Skeletal muscle satellite cell (primary cell): Measurements from ENCODE around the gene POFUT2.
A peak's percentile ranks its signal among the peaks of the same experiment; 100 is the strongest.

ENCODE experiments used
- H3K27me3 ChIP-seq: 2 replicates; pipeline ENCODE4 v1.7.0; 2013; ENCODE audit warnings: low read length; ENCODE audit not compliant: control insufficient read depth, insufficient read depth
- H3K36me3 ChIP-seq: 2 replicates; pipeline ENCODE4 v1.7.0; 2013; ENCODE audit warnings: mild to moderate bottlenecking, control low read depth, low read length; ENCODE audit not compliant: insufficient read depth
- H3K4me1 ChIP-seq: 2 replicates; pipeline ENCODE4 v1.7.0; 2013; ENCODE audit warnings: low read length; ENCODE audit not compliant: control insufficient read depth, insufficient read depth
- H3K4me2 ChIP-seq: 2 replicates; pipeline ENCODE4 v1.7.0; 2013; ENCODE audit warnings: mild to moderate bottlenecking, low read length
- H3K4me3 ChIP-seq: 2 replicates; pipeline ENCODE4 v1.7.0; 2013; ENCODE audit warnings: low read length
- H3K9ac ChIP-seq: 2 replicates; pipeline ENCODE4 v1.7.0; 2013; ENCODE audit warnings: mild to moderate bottlenecking, low read depth, low read length, moderate library complexity
- H3K9me3 ChIP-seq: replicated peaks from 2 replicates; pipeline ENCODE4 v1.7.0; 2013; ENCODE audit warnings: mild to moderate bottlenecking, control low read depth, low read length

Gene POFUT2

GRCh38 chr21:45306832-45307571 is 19.3 kb upstream of the POFUT2 start:
- peak overlapping the region; percentile 53 for H3K4me3 ChIP-seq
- H3K9ac ChIP-seq, result peak overlapping the region; percentile 71
- no peaks in the 10 kb centered on the region for H3K36me3 ChIP-seq
- no peaks in the 10 kb centered on the region for H3K27me3 ChIP-seq
- peak overlapping the region; percentile 70 for H3K4me2 ChIP-seq
- no peaks in the 10 kb centered on the region for H3K9me3 ChIP-seq
- peaks cover 42% of the 10 kb centered on the region for H3K4me1 ChIP-seq

GRCh38 chr21:45306453-45306831 is 18.7 kb upstream of the POFUT2 start:
- no peaks in the 10 kb centered on the region for H3K36me3 ChIP-seq

GRCh38 chr21:45305836-45306235 is 18.1 kb upstream of the POFUT2 start:
- H3K4me1 ChIP-seq, result peaks cover 43% of the 10 kb centered on the region
- no peaks in the 10 kb centered on the region for H3K36me3 ChIP-seq
- H3K4me3 ChIP-seq, result no peak overlapping the region
- no peaks in the 10 kb centered on the region for H3K9me3 ChIP-seq
- no peak overlapping the region for H3K9ac ChIP-seq
- no peaks in the 10 kb centered on the region for H3K27me3 ChIP-seq
- no peak overlapping the region for H3K4me2 ChIP-seq

More at GRCh38 chr21:45306453-45306831, 18.7 kb upstream of the POFUT2 start:
- peak overlapping the region; percentile 71 for H3K9ac ChIP-seq
- H3K4me3 ChIP-seq, result peak overlapping the region; percentile 53
- H3K4me2 ChIP-seq, result peak overlapping the region; percentile 70
- no peaks in the 10 kb centered on the region for H3K27me3 ChIP-seq
- peaks cover 42% of the 10 kb centered on the region for H3K4me1 ChIP-seq
- H3K9me3 ChIP-seq, result no peaks in the 10 kb centered on the region

GRCh38 chr21:45304945-45305344 is 17.2 kb upstream of the POFUT2 start:
- peaks cover 49% of the 10 kb centered on the region for H3K4me1 ChIP-seq
- H3K4me2 ChIP-seq, result no peak overlapping the region
- no peak overlapping the region for H3K9ac ChIP-seq
- H3K36me3 ChIP-seq, result no peaks in the 10 kb centered on the region
- no peaks in the 10 kb centered on the region for H3K9me3 ChIP-seq
- no peaks in the 10 kb centered on the region for H3K27me3 ChIP-seq
- no peak overlapping the region for H3K4me3 ChIP-seq

GRCh38 chr21:45304476-45304830 is 16.8 kb upstream of the POFUT2 start:
- H3K36me3 ChIP-seq, result no peaks in the 10 kb centered on the region
- H3K4me1 ChIP-seq, result peaks cover 46% of the 10 kb centered on the region
- no peak overlapping the region for H3K4me2 ChIP-seq
- no peak overlapping the region for H3K4me3 ChIP-seq
- no peaks in the 10 kb centered on the region for H3K9me3 ChIP-seq
- H3K27me3 ChIP-seq, result no peaks in the 10 kb centered on the region
- no peak overlapping the region for H3K9ac ChIP-seq

GRCh38 chr21:45303751-45304475 is 16.2 kb upstream of the POFUT2 start:
- Histone ChIP-seq H3K9me3 (no peaks in the 10 kb centered on the region), H3K4me2 (no peak overlapping the region), H3K36me3 (no peaks in the 10 kb centered on the region), H3K27me3 (no peaks in the 10 kb centered on the region), H3K4me3 (no peak overlapping the region), H3K4me1 (peaks cover 41% of the 10 kb centered on the region), H3K9ac (no peak overlapping the region)

- H3K9me3 ChIP-seq, result no peaks in the 10 kb centered on the region
- H3K27me3 ChIP-seq, result no peaks in the 10 kb centered on the region
- H3K4me1 ChIP-seq, result peaks cover 33% of the 10 kb centered on the region
- H3K36me3 ChIP-seq, result no peaks in the 10 kb centered on the region
- H3K4me2 ChIP-seq, result no peak overlapping the region
- H3K4me3 ChIP-seq, result no peak overlapping the region
- no peak overlapping the region for H3K9ac ChIP-seq
Observed at GRCh38 chr21:45303091-45303615, 15.5 kb upstream of the POFUT2 start.

GRCh38 chr21:45302082-45303061 is 14.7 kb upstream of the POFUT2 start:
- no peaks in the 10 kb centered on the region for H3K9me3 ChIP-seq
- no peaks in the 10 kb centered on the region for H3K36me3 ChIP-seq
- no peak overlapping the region for H3K4me2 ChIP-seq
- H3K4me3 ChIP-seq, result no peak overlapping the region
- no peak overlapping the region for H3K9ac ChIP-seq
- peaks cover 25% of the 10 kb centered on the region for H3K4me1 ChIP-seq
- H3K27me3 ChIP-seq, result no peaks in the 10 kb centered on the region

GRCh38 chr21:45301521-45302081 is 13.9 kb upstream of the POFUT2 start:
- Histone ChIP-seq H3K9ac (no peak overlapping the region), H3K4me1 (peaks cover 17% of the 10 kb centered on the region)

GRCh38 chr21:45300786-45301520 is 13.3 kb upstream of the POFUT2 start:
- Histone ChIP-seq H3K4me2 (no peak overlapping the region), H3K4me1 (peaks cover 17% of the 10 kb centered on the region), H3K36me3 (no peaks in the 10 kb centered on the region), H3K27me3 (no peaks in the 10 kb centered on the region), H3K4me3 (no peak overlapping the region), H3K9ac (peak overlapping the region; percentile 50), H3K9me3 (no peaks in the 10 kb centered on the region)

More at GRCh38 chr21:45301521-45302081, 13.9 kb upstream of the POFUT2 start:
- Histone ChIP-seq H3K27me3 (no peaks in the 10 kb centered on the region), H3K4me3 (no peak overlapping the region), H3K9me3 (no peaks in the 10 kb centered on the region), H3K36me3 (no peaks in the 10 kb centered on the region), H3K4me2 (no peak overlapping the region)
